8988T (cell line): ENCODE data around the gene GTF3C1.

Source experiments
- DNase-seq: peaks from one replicate; pipeline ENCODE4 v3.0.0; 2011

The GTF3C1 gene

DNA sequence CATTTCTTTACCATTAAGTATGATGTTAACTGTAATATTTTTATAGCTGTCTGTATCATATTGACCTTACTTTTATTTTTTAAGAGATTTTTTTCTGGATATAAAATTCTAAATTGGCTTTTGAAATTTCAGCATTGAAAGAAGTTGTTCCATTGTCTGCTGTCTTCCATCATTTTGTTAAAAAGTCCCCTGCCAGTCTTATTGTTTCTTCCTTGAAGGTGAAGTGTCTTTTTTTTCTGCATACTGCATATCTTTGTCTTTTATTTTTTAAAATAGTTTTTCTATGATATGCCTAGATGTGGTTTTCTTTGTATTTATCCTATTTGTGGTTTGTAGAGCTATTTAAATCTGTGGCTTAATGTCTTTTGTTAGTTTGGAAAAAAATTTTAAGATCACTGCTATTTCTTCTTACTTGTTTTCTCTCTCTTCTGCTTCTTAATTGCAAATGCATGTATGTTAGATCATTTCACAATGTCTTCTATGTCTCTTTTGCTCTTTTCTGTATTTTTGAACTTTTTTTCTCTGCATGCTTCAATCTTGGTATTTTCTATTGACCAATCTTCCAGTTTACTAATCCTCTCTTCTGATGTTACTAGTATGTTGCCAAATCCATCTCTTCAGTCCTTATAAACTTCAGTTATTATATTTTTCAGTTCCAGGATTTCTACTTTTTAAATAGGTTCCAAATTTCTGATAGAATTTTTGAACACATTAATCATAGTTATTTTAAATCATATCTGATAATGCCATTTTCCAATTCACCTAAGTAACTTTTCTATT is 127.6 kb downstream of the GTF3C1 start:
- no peak for DNase-seq

DNA sequence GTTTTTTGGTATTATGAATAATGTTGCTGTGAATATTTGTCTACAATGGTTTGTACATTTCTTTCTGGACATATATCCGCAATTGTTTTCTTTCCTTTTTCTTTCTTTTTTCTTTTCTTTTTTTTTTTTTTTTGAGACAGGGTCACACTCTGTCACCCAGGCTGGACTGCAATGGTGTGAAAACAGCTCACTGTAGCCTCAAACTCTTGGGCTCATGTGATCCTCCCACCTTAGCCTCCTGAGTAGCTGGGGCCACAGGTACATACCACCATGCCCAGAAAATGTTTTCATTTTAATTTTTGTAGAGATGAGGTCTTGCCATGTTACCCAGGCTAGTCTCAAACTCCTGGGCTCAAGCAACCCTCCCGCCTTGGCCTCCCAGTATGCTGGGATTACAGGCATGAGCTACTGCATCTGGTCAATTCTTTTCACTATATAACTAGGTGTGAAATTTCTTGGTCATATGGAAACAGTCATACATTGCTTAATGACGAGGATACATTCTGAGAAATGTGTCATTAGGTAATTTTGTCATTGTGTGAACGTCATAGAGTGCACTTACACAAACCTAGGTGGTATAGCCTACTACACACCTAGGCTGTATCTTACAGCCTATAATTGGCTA is 132.6 kb downstream of the GTF3C1 start:
- no peak for DNase-seq

DNA sequence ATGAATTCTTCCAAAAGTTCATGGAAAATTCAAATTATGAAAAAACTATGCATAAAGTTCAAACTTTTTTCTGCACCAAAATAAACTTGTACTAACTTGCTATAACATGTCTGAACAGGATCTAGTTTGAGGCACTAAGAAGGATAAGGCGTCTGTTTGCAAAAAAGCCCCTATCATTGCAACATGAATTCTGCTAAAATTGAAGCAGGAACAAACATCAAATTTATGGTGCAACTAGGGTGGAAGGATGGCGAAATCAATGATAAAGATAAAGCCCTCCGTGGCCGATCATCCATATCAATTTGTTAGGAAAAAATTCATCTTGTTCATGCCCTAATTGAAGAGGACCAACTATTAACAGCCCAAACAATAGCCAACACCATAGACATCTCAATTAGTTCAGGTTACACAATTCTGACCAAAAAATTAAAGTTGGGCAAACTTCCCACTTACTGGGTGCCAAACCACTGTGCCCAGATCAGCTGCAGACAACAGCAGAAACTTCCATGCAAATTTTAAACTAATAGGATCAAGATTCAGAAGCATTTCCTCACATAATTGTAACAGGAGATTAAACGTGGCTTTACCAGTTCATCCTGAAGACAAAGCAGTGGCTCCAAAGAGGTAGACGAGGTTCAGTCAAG is 134.8 kb downstream of the GTF3C1 start:
- DNase-seq = no peak

DNA sequence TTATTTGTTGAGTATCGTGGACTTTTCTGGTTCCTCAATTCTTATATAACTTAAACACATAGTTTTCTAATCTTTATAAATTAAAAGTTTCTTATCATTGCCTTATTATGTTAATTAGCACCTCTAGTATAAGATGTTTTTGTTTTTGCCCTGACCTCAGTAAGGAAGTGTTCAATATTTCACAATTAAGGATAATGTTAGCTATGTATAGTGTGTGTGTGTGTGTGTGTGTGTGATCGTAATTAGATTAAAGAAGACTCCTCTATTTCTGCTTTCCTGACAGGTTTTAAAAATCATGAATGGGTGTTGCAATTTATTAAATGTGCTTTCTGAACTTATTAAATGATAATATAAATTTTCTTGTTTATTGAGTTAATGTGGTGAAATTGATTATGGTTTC is 135.8 kb downstream of the GTF3C1 start:
- DNase-seq = no peak

DNA sequence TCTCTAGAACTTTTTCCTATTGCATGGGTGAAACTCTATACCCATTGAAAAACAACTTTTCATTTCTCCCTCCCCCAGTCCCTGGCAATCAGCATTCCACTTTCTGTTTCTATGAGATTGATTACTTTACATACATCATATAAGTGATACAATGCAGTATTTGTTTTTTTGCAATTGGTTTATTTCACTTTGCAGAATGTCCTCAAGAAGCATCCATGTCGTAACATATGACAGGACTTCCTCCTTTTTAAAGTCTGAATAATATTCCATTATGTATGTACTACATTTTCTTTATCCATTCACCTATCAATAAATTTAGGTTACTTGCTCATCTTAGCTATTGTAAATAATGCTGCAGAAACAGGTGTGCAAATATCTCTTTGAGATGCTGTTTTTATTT is 139.0 kb downstream of the GTF3C1 start:
- DNase-seq = no peak
